ENCODE data around the gene TOP3B. TPM values are rescaled to one million over a fixed set of nuclear protein-coding genes. Genes with fewer than 3 reads are reported as not detected.
"Not testable (repeated sequence)": the region's sequence is repeated elsewhere in the genome, so short reads cannot be mapped to it uniquely, and the experiment has no call there.

The TOP3B gene
- total RNA-seq, 1 experiment from 2014 or later = 12.6 TPM

- no peak for DNase-seq (ENCODE audit: low read depth)
Observed at GRCh38 chr22:21927174-21927823, 55.3 kb downstream of the TOP3B start.

GRCh38 chr22:21926728-21927127, 55.9 kb downstream of the TOP3B start:
- DNase-seq (ENCODE audit: low read depth) = no peak

- DNase-seq (ENCODE audit: low read depth) = no peak
Observed at GRCh38 chr22:21923163-21923561, 59.4 kb downstream of the TOP3B start.

- no peak for DNase-seq (ENCODE audit: low read depth)
Observed at GRCh38 chr22:21922370-21923162, 60.0 kb downstream of the TOP3B start.

- DNase-seq (ENCODE audit: low read depth) = no peak
Observed at GRCh38 chr22:21921729-21922128, 60.9 kb downstream of the TOP3B start.

- DNase-seq (ENCODE audit: low read depth) = no peak
Observed at GRCh38 chr22:21921184-21921721, 61.3 kb downstream of the TOP3B start.

- DNase-seq (ENCODE audit: low read depth) = no peak
Observed at GRCh38 chr22:21920341-21921183, 62.0 kb downstream of the TOP3B start.

- no peak for DNase-seq (ENCODE audit: low read depth)
Observed at GRCh38 chr22:21919526-21920307, 62.9 kb downstream of the TOP3B start.

GRCh38 chr22:21918466-21919185, 64.0 kb downstream of the TOP3B start:
- no peak for DNase-seq (ENCODE audit: low read depth)

- DNase-seq (ENCODE audit: low read depth) = no peak
Observed at GRCh38 chr22:21917959-21918261, 64.7 kb downstream of the TOP3B start.

GRCh38 chr22:21917181-21917958, 65.2 kb downstream of the TOP3B start:
- no peak for DNase-seq (ENCODE audit: low read depth)

- no peak for DNase-seq (ENCODE audit: low read depth)
Observed at GRCh38 chr22:21916309-21916918, 66.2 kb downstream of the TOP3B start.

- DNase-seq (ENCODE audit: low read depth) = no peak
Observed at GRCh38 chr22:21915624-21916308, 66.8 kb downstream of the TOP3B start.

GRCh38 chr22:21914033-21914642, 68.4 kb downstream of the TOP3B start:
- not testable (repeated sequence) for DNase-seq (ENCODE audit: low read depth)

GRCh38 chr22:21910367-21910766, 72.2 kb downstream of the TOP3B start:
- not testable (repeated sequence) for DNase-seq (ENCODE audit: low read depth)

- DNase-seq (ENCODE audit: low read depth) = no peak
Observed at GRCh38 chr22:21909871-21910270, 72.7 kb downstream of the TOP3B start.

GRCh38 chr22:21907638-21908522, 74.7 kb downstream of the TOP3B start:
- DNase-seq (ENCODE audit: low read depth) = no peak
